Renal pelvis (tissue), 4 donors: Measurements from ENCODE around the gene RABGAP1. TPM values are rescaled to one million over a fixed set of nuclear protein-coding genes. Genes with fewer than 3 reads are reported as not detected.

Source experiments
- DNase-seq: peaks from one replicate; pipeline ENCODE4 v3.0.0-alpha.2; 2013
- polyA plus RNA-seq, 3 donors: library from polyadenylated mRNA; unstranded; fragments of 120-200 nt; gene quantifications; one replicate each; pipeline ENCODE4 v1.2.1, GENCODE V29; 2013; ENCODE audit not compliant: insufficient read length in 3 of 3

Gene RABGAP1
- polyA plus RNA-seq, 3 donors, result 55.3 to 74.8 (median 67.2) TPM

DNA sequence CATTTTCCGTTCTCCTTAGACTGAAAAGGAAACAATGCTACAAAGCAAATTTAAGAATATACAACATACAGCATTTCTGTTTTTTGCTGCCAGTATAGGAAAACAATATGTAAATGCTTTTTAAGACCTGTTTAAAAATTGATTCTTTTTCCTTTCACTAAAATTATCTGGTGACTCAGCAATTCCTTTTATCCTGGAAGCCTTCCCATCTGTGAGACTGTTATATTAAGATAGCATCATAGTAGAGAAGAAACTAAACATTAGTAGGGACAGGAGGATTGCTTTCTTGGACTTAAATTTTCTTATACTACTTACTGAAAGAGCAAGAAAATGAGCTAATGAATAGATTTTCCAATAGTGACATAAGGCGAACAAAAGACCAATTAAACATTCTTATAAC is 62.6 kb downstream of the RABGAP1 start:
- DNase-seq, result no peak

DNA sequence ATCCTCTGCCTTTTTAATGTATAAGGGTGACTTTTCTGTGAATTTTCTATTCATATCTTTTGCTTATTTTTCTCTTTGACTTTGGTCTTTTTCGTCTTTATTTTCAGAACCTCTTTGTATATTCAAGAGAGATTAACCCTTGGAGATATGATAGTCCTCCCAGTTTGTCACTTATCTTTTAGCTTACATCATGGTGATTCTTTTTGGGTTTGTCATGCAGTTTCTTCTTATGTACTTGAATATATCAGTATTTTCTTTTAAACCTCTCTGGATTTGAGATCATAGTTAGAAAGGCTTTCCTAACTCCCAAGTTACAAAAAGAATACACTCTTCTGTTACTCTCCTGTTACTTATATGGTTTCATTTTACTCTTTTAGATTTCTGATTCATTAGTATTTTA is 65.1 kb downstream of the RABGAP1 start:
- no peak for DNase-seq

DNA sequence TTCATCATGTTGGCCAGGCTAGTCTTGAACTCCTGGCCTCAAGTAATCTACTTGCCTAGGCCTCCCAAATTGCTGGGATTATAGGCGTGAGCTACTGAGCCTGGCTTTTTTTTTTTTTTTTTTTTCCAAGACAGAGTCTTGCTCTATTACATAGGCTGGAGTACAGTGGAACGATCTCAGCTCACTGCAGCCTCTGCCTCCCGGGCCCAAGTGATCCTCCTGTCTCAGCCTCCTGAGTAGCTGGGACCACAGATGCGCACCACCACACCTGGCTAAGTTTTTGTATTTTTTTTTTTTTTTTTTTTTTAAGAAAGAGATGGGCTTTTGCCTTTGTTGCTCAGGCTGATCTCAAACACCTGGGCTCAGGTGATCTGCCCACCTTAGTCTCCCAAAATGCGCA is 66.4 kb downstream of the RABGAP1 start:
- DNase-seq, result no peak

DNA sequence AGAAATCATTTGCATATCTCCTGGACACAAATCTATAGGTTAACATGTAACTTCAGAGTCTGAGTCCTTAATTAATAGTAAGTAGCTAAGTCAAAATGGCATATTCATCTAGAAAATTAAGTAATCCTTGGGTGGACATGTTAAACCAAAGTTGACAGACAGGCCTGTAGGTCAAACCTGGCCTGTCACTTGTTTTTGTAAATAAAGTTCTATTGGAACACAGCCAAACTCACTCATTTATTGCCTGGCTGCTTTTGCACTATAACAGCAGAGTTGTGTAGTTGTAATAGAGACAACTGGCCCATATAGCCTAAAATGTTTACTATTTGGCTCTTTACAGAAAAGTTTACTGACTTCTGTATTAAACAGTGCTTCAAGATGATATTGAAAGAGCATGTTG is 68.1 kb downstream of the RABGAP1 start:
- DNase-seq, result no peak

DNA sequence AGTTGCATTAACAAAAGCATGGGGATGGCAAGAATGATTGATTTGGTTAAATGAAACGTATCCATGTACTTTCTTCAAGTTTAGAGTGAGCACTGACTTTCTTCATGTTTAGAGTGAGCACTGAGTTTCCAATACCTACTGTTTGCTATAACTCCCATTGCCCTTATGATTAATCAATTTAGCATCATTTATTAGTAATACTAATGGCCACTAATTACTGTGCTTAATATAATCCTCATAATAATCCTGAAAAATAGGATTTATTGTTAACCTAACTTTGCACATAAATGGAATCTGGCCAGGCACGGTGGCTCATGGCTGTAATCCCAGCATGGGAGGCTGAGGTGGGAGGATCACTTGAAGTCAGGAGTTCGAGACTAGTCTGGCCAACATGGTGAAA is 70.6 kb downstream of the RABGAP1 start:
- DNase-seq, result no peak

DNA sequence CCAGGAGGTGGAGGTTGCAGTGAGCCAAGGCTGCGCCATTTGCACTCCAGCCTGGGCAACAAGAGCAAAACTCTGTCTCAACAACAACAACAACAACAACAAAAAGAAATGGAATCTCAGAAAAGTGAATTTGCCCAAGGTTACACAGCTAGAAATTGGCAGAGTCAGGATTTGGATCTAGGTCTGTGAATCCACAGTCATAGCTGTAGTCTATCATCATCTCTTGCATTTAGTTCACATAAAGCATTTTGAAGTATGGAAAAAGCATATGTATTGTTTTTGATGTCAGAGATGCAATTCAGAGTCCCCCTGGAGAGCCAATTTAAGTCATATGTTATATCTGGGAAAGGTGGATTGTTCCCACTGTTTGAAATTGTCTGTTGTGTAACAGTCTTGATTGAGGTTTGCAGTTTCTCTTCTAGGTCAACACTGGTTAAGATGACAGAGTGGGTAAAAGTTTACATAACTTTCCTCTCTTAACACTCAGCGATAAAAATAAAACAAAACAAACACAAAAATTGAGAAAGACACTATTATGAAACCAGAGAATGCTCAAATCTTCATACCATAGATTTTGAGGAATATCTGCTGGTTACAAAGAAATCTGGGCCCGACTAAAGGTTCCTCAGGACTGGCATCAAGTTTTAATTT is 71.2 kb downstream of the RABGAP1 start:
- DNase-seq, result no peak

DNA sequence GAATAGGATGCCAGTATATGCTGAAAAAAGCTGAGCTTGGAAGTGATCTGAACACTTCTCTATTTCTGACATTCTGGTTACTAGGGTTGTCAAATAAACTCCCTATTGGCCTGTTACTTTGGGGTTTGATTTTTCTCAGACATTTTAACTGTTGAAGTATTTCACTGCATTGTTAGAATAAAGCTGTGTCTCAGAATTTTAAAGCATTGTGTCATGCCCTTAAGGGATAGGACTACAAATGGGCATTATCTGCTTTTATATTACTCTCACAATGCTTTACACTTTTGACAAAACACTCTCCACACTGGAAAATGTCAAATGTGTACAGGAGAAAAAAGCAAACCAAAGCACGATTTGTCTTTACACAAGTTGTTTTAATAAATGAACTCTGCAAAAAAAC is 75.8 kb downstream of the RABGAP1 start:
- DNase-seq, result no peak

DNA sequence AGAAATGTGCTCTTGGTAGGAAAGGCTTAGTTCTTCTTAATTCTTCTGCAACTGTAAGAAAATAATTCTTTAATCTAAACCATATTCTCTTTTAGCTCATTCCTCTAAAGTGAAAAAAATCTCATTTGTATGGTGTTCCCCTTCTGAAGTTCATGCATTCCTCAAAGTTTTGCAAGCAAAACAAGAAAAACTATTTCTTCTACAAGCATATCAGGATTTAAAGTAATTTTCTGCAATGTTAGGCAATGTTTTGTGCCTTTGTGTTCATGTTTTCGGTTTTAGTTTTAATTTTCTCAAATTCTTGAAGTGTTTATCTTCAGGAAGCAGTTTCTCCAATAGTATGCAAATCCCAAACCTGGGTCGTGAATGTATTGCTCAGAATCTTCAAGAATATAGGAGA is 80.0 kb downstream of the RABGAP1 start:
- no peak for DNase-seq

DNA sequence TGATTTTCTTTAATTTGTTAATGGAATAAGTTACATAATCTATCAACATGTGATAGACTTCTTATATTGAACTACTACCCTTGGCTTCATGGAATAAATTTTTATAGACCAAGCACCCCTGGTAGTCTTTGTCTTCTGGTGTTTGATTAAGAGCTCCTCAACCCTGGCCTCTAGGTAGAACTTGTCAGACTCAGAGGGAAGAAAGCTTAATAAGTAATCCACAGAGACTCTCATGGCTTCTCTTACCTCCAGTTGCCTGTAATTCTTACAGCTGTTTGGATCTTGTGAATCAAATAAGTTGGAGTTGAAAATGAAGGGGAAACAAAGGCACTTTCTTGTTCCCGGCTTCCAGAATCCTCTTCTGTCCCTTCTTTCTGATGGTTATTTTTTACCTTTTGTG is 85.6 kb downstream of the RABGAP1 start:
- DNase-seq, result no peak

DNA sequence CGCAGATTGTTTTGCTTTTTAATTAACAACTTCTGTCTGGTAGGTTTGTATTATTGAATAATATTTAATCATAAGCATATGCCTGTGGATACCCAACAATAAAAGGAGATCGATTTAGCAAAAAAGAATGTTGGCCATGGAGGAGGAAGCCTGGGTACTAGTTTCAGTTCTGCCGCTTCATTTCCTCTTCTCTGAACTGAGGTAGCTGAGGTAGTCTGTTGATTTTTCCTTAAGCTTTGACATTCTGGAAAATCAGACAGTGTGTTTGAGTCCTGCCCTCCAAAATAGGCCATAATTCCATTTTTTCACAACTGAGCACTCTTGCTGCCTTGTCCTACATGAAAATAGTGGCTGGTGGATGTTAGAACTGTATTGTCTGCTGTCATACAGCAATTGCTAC is 86.7 kb downstream of the RABGAP1 start:
- no peak for DNase-seq

DNA sequence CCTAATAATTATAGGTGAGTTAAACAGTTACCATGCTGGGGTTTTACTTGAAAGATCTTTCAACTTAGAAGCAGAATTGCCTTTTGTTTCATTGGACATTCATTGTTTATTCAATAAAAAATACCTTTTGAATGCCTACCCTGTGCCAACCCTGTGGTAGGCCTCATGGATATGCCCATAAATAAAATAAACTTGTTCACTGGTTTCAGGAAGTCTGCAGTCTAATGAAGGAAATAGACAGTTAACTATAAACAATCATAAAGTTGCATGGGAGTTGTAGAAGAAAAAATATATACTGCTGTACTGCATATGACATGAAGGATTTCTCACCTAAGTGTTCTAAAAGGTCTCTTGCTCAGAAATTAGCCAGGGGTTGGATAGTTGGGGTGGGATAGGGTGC is 87.3 kb downstream of the RABGAP1 start:
- DNase-seq, result no peak

DNA sequence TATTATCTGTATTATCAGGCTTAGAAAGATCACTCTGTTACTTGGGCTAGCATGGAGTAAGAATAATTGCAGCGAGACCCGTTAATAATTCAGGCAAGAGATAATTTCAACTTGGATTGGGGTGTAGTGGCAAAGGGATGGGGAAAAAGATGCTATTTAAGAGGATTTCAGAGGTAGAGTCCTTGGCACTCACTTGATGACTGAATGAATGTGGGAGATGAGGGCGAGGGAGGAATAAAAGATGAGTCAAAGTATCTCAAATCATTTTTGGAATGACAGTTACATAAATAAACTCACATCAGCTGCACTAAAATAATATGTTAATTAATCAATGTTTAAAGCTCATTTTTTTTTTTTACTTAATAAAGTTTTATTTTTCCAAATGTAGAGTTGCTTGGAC is 88.2 kb downstream of the RABGAP1 start:
- DNase-seq, result no peak

DNA sequence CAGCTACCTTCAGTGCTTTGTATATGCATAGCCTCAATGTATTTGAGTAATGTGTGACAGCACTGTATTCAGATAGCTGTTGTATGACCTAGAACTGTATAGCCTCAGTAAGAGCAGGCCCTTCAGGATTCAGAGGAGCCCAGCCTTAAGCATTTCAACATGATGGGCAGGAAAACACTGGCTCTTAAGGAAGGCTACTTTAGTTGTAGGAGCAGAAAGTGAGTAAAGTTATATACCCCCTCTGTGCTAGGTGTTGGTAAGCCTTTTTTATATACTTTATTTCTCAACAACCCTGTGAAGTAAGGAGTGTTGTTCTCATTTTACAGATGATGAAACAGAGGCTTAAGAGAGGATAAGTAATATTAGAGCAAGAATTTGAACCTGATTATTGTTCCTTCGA is 91.1 kb downstream of the RABGAP1 start:
- no peak for DNase-seq

DNA sequence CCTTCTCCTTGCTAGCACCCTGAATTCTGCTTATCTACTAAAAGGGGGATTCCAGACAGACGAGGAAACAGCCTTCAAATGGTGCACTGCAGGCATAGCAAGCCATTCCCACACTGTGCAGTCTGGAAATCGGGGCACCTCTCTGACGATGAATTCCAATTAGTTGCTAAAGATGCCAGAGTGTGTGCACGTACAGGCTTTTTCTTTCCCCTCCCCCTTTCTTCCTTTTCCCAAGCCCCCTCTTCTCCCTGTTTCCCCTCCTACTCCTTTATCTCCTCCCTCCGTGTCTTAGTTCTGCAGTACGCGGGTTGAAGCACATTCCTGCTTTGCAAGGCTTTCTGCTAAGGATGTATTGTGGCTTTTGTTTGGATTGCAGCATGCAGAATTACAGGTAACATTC is 92.5 kb downstream of the RABGAP1 start, which contains the start of gene GPR21:
Gene GPR21 (plus strand): TSS at position 316 of the 400 bp plus-strand sequence. CDS start 900 bp downstream, outside the sequence.
- DNase-seq, result no peak

DNA sequence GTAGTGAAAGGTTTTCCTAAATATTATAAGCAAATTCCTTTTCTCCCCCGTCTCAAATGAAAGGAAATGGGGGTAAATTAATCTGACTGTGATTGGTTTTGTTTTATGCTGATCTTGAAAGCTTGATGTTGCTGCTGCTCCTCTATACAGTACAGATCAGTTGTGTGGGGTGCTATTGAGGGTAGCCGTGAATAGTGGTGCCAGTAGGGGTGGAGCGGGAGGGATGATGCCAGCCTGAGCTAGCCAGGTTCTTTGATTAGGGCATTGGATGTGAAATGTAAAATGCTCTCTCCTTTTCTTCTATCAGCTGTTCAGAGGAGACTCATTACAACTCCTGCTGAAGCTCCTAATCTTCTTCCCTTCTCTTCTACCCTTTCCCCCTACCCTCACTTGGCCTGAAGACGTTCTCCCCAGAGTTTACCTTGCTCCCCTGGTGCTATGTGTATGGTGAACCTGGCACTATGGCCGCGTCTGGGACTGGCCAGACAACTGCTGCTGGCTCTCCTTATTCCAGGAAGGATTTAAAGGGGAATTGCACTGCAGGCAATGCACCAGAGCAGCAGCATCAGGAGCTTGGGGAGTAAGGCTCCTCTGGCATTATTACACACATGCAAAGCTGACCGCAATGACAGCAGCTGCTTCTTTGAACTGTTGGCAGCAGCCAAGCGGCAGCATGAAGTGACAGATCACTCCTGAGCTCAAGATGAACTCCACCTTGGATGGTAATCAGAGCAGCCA is 93.2 kb downstream of the RABGAP1 start:
- no peak for DNase-seq

DNA sequence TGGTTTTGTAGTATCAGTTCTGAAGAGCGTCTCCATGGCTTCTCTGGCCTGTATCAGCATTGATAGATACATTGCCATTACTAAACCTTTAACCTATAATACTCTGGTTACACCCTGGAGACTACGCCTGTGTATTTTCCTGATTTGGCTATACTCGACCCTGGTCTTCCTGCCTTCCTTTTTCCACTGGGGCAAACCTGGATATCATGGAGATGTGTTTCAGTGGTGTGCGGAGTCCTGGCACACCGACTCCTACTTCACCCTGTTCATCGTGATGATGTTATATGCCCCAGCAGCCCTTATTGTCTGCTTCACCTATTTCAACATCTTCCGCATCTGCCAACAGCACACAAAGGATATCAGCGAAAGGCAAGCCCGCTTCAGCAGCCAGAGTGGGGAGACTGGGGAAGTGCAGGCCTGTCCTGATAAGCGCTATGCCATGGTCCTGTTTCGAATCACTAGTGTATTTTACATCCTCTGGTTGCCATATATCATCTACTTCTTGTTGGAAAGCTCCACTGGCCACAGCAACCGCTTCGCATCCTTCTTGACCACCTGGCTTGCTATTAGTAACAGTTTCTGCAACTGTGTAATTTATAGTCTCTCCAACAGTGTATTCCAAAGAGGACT is 94.2 kb downstream of the RABGAP1 start:
- DNase-seq, result no peak

DNA sequence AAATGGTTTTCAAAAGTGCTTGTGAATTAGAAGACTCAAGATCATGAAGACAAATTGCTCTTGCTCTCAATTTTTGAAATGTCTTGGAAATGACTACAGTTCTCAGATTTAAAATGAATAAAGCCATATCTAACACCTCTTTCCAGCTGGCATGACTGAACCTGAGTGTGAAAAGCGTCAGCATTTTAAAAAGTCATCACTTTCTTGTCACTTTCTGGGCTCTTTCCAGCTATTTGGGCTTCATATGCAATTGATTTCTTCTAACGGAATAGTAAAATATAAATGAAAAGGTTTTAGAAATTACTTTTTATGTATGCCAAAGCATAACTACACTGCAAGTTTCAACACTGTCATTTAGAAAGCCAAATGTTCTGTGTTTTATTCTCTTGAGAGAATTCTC is 95.0 kb downstream of the RABGAP1 start:
- DNase-seq, result no peak

DNA sequence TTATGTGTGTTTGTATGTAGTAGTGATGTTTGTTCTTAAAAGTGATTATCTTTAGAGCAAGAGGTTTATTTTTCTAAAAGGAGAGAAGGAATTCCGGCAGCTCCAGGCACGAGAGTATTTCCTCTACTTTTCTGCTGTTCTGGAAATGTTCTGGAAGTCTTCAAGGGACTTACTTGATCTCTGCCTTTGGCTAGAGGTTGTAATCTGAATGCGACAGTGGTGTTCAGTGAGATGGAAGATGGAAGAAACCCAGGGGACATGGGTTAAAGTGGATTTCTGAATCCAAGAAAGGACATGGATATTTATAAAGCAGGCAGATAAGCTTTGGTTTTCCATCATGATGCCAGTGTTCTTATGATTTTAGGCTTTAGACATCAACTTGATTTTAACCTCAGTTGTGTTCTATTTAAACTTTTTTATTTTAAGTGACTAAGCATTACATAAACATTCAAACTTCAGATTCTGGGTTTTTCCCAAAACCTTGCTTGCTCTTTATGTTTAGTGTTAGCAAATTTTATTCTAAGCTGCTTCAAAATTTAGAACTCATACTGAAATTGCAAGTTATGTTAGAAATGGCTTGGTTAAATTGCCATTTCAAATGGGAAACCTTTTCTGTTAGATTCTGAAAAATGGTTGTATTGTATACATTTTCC is 96.2 kb downstream of the RABGAP1 start:
- no peak for DNase-seq

DNA sequence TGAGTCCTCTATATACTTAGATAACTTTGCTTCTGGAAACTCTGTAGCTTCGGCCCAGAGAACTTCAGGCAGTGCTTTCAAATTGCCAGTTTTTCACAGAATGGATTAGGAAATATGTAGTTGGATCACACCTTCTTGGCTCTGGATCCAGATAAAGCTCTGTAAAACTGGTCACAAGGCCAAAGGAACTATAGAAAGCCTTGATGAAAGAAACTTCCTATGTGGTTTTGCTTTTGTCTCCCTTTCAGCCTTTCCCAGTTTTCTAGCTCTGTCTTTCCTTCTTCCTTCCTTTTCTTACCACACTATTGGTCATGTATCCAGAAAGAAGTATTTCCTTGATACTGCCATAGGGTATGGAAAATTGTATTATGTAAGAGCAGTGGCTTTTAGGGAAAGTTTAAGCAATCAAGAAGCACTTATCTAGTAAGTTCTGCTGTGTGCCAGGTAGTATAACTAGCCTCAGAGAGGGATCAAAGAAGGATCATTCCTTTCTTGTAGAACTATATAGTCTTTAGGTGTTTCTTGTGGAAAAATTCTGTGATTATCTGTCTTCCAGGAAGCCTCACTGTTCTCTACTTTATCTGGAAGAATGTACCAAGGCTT is 98.9 kb downstream of the RABGAP1 start:
- DNase-seq, result no peak

DNA sequence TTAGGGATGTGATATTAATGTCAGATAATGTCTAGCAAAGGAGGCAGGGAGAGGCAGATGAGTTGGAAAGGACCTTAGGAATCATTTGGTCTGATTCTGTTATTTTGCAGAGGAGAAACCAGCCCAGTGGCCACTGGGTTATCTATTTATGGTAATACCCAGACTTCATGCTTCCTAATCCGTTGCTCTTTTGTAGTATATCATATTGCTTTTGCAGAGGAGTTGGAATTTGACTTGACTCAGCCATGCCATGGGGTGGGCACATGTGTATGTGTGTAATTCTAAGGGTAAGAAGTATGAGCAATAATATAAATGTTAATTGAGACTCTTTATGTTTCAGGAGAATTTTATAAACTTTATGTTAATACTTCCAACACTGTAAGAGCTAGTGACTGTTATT is 100.0 kb downstream of the RABGAP1 start:
- no peak for DNase-seq

DNA sequence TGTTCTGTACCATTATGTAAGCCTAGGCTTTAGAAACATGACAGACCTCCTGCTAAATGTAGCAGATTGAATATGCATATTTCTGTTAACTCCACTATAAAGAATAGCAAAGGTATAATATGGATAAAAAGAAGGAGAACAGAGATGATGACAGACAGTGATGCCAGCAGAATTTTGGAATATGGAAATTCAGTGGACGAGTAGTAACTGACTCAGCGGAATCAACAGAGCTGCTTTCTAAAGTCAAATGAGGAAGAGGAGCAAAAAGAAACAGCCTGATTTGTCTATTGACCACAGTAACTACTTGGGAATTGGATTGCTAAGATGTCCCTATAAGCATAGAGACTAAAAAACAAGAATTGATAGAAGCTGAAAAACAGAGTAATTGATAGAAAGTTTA is 100.7 kb downstream of the RABGAP1 start:
- DNase-seq, result no peak
